ENCODE measurements around the gene EFS.
"Not testable (repeated sequence)": the region's sequence is repeated elsewhere in the genome, so short reads cannot be mapped to it uniquely, and the experiment has no call there.

EFS gene

GRCh38 chr14:23388996-23389395, 24.0 kb upstream of the EFS start:
- Histone ChIP-seq H3K9ac (ENCODE audit: low read length) (no peak overlapping the region), H3K79me2 (ENCODE audit: low read length) (no peaks in the 10 kb centered on the region), H3K9me3 (replicated peaks; ENCODE audit: insufficient read depth, low read length) (no peaks in the 10 kb centered on the region), H3F3A (ENCODE audit: insufficient read depth, low read length) (no peaks in the 10 kb centered on the region), H2AFZ (ENCODE audit: low read length) (no peak overlapping the region), H3K27ac (ENCODE audit: low read length) (no peak overlapping the region), H3K4me3 (ENCODE audit: low read length) (no peak overlapping the region), H3K27me3 (replicated peaks; ENCODE audit: insufficient read depth, low read length) (peaks cover 28% of the 10 kb centered on the region), H3K9me2 (replicated peaks; ENCODE audit: insufficient read depth, low read length) (no peaks in the 10 kb centered on the region), H4K20me1 (ENCODE audit: insufficient read depth, low read length) (no peaks in the 10 kb centered on the region), H3K36me3 (replicated peaks; ENCODE audit: insufficient read depth, low read length) (no peaks in the 10 kb centered on the region), H3K4me1 (ENCODE audit: low read length) (no peaks in the 10 kb centered on the region), H3K4me2 (ENCODE audit: low read depth, low read length) (no peak overlapping the region)
- no peak for DNase-seq
- TF ChIP-seq EZH2phosphoT487 (IDR thresholded peaks at IDR 0.05; ENCODE audit: low read length): no peak
- no peak for TF ChIP-seq EZH2 (optimal IDR thresholded peaks at IDR 0.05; ENCODE audit: low read depth, low read length)
- TF ChIP-seq CTCF (IDR thresholded peaks at IDR 0.05; ENCODE audit: low read length): no peak

GRCh38 chr14:23387916-23388882, 23.2 kb upstream of the EFS start:
- Histone ChIP-seq H2AFZ (ENCODE audit: low read length) (no peak overlapping the region), H3K4me1 (ENCODE audit: low read length) (no peaks in the 10 kb centered on the region), H3K27ac (ENCODE audit: low read length) (no peak overlapping the region), H3K9me2 (replicated peaks; ENCODE audit: insufficient read depth, low read length) (no peaks in the 10 kb centered on the region), H3K4me3 (ENCODE audit: low read length) (no peak overlapping the region), H3K9ac (ENCODE audit: low read length) (no peak overlapping the region), H3K79me2 (ENCODE audit: low read length) (no peaks in the 10 kb centered on the region), H3K36me3 (replicated peaks; ENCODE audit: insufficient read depth, low read length) (no peaks in the 10 kb centered on the region), H3K9me3 (replicated peaks; ENCODE audit: insufficient read depth, low read length) (no peaks in the 10 kb centered on the region), H4K20me1 (ENCODE audit: insufficient read depth, low read length) (no peaks in the 10 kb centered on the region), H3K4me2 (ENCODE audit: low read depth, low read length) (no peak overlapping the region), H3K27me3 (replicated peaks; ENCODE audit: insufficient read depth, low read length) (peaks cover 28% of the 10 kb centered on the region), H3F3A (ENCODE audit: insufficient read depth, low read length) (no peaks in the 10 kb centered on the region)
- no peak for TF ChIP-seq EZH2 (optimal IDR thresholded peaks at IDR 0.05; ENCODE audit: low read depth, low read length)
- DNase-seq: no peak

GRCh38 chr14:23386999-23387398, 22.0 kb upstream of the EFS start:
- H3K9ac ChIP-seq (ENCODE audit: low read length): no peak overlapping the region
- no peaks in the 10 kb centered on the region for H3K79me2 ChIP-seq (ENCODE audit: low read length)
- H3K4me1 ChIP-seq (ENCODE audit: low read length): no peaks in the 10 kb centered on the region
- H3K27me3 ChIP-seq (replicated peaks; ENCODE audit: insufficient read depth, low read length): peaks cover 25% of the 10 kb centered on the region
- DNase-seq: no peak
- no peaks in the 10 kb centered on the region for H4K20me1 ChIP-seq (ENCODE audit: insufficient read depth, low read length)
- no peak overlapping the region for H3K27ac ChIP-seq (ENCODE audit: low read length)
- no peak overlapping the region for H2AFZ ChIP-seq (ENCODE audit: low read length)
- no peaks in the 10 kb centered on the region for H3K9me3 ChIP-seq (replicated peaks; ENCODE audit: insufficient read depth, low read length)
- no peaks in the 10 kb centered on the region for H3F3A ChIP-seq (ENCODE audit: insufficient read depth, low read length)
- TF ChIP-seq EZH2 (optimal IDR thresholded peaks at IDR 0.05; ENCODE audit: low read depth, low read length) (no peak), EZH2phosphoT487 (IDR thresholded peaks at IDR 0.05; ENCODE audit: low read length) (no peak), CTCF (IDR thresholded peaks at IDR 0.05; ENCODE audit: low read length) (no peak)
- no peak overlapping the region for H3K4me3 ChIP-seq (ENCODE audit: low read length)
- H3K9me2 ChIP-seq (replicated peaks; ENCODE audit: insufficient read depth, low read length): no peaks in the 10 kb centered on the region
- no peaks in the 10 kb centered on the region for H3K36me3 ChIP-seq (replicated peaks; ENCODE audit: insufficient read depth, low read length)
- H3K4me2 ChIP-seq (ENCODE audit: low read depth, low read length): no peak overlapping the region

GRCh38 chr14:23386266-23386657, 21.3 kb upstream of the EFS start:
- H3K4me2 ChIP-seq (ENCODE audit: low read depth, low read length); H3K9me3 ChIP-seq (replicated peaks; ENCODE audit: insufficient read depth, low read length); H3F3A ChIP-seq (ENCODE audit: insufficient read depth, low read length); H3K4me1 ChIP-seq (ENCODE audit: low read length); H4K20me1 ChIP-seq (ENCODE audit: insufficient read depth, low read length); DNase-seq; H3K27ac ChIP-seq (ENCODE audit: low read length); H3K36me3 ChIP-seq (replicated peaks; ENCODE audit: insufficient read depth, low read length); H2AFZ ChIP-seq (ENCODE audit: low read length); H3K79me2 ChIP-seq (ENCODE audit: low read length); H3K9ac ChIP-seq (ENCODE audit: low read length); H3K9me2 ChIP-seq (replicated peaks; ENCODE audit: insufficient read depth, low read length); H3K4me3 ChIP-seq (ENCODE audit: low read length): not testable (repeated sequence)
- H3K27me3 ChIP-seq (replicated peaks; ENCODE audit: insufficient read depth, low read length): peaks cover 18% of the 10 kb centered on the region

Measured in MM.1S (cell line).